A549 (cell line): ENCODE measurements around the gene SLC25A3.

Source experiments
- CEBPB ChIP-seq, 2 experiments: fragments of >200 bp in 1 of 2; sonication (Bioruptor Twin) in 1 of 2; formaldehyde crosslinking in 1 of 2; IDR thresholded peaks; 2 replicates each; pipeline ENCODE4 v1.6.1; 2012 to 2016
- CTCF ChIP-seq: fragments of >200 bp; sonication (Bioruptor Twin); formaldehyde crosslinking; IDR thresholded peaks from 3 replicates; pipeline ENCODE4 v1.5.1; 2016
- ELK1 ChIP-seq: fragments of 150-350 bp; IDR thresholded peaks from 2 replicates; pipeline ENCODE4 v1.6.1; 2014; ENCODE audit warnings: low read depth, mild to moderate bottlenecking, low read length
- EP300 ChIP-seq, 2 experiments: fragments of >200 bp; sonication (Bioruptor Twin); formaldehyde crosslinking; IDR thresholded peaks; 2 replicates in 1 of 2; 3 replicates in 1 of 2; pipeline ENCODE4 v1.6.1; 2016 to 2017
- GATA3 ChIP-seq: IDR thresholded peaks from 2 replicates; pipeline ENCODE4 v1.6.1; 2012; ENCODE audit warnings: borderline replicate concordance
- HES2 ChIP-seq: fragments of >200 bp; sonication (Bioruptor Twin); formaldehyde crosslinking; IDR thresholded peaks from 2 replicates; pipeline ENCODE4 v1.6.1; 2016
- JUNB ChIP-seq: fragments of >200 bp; sonication (Bioruptor Twin); formaldehyde crosslinking; IDR thresholded peaks from 2 replicates; pipeline ENCODE4 v1.6.1; 2016
- KDM1A ChIP-seq: fragments of 200-600 bp; sonication (generic); IDR thresholded peaks from 2 replicates; pipeline ENCODE4 v1.6.1; 2016; ENCODE audit warnings: low read depth, mild to moderate bottlenecking
- PBX3 ChIP-seq: IDR thresholded peaks from 2 replicates; pipeline ENCODE4 v1.6.1; 2012
- PHF8 ChIP-seq: fragments of 200-600 bp; sonication (generic); IDR thresholded peaks from 2 replicates; pipeline ENCODE4 v1.6.1; 2016; ENCODE audit warnings: low read depth, mild to moderate bottlenecking, antibody characterized with exemption, moderate library complexity, borderline replicate concordance
- POLR2A ChIP-seq: IDR thresholded peaks from 2 replicates; pipeline ENCODE4 v1.6.1; 2012; ENCODE audit warnings: mild to moderate bottlenecking, low read length
- RAD21 ChIP-seq, 2 experiments: fragments of >200 bp in 1 of 2; sonication (Bioruptor Twin) in 1 of 2; formaldehyde crosslinking in 1 of 2; IDR thresholded peaks in 1 of 2; conservative IDR thresholded peaks in 1 of 2; 2 replicates in 1 of 2; 3 replicates in 1 of 2; pipeline ENCODE4 v1.6.1; 2012 to 2018; ENCODE audit warnings: inconsistent platforms in 1 of 2
- REST ChIP-seq: fragments of 200-600 bp; sonication (generic); IDR thresholded peaks from 2 replicates; pipeline ENCODE4 v1.6.1; 2016; ENCODE audit warnings: antibody characterized with exemption, mild to moderate bottlenecking, moderate library complexity

- no peak for TF ChIP-seq ELK1
- TF ChIP-seq POLR2A = no peak
- TF ChIP-seq GATA3 = no peak
- no peak for TF ChIP-seq CTCF
- TF ChIP-seq PHF8 = no peak
- TF ChIP-seq REST = no peak
- TF ChIP-seq RAD21 (conservative IDR thresholded peaks at IDR 0.05 in 1 of 2, IDR thresholded peaks at IDR 0.05 in 1 of 2) = no peak
- no peak for TF ChIP-seq PBX3
- TF ChIP-seq JUNB = no peak
- no peak for TF ChIP-seq CEBPB (IDR thresholded peaks at IDR 0.05)
- TF ChIP-seq KDM1A = no peak
- no peak for TF ChIP-seq HES2
- no peak for TF ChIP-seq EP300 (IDR thresholded peaks at IDR 0.05)
Measured at GRCh38 chr12:98578392-98578791, 15.1 kb upstream of the SLC25A3 start.
